ENCODE data around the gene CDK13.
"Not testable (repeated sequence)": the region's sequence is repeated elsewhere in the genome, so short reads cannot be mapped to it uniquely, and the experiment has no call there.

The CDK13 gene

DNA sequence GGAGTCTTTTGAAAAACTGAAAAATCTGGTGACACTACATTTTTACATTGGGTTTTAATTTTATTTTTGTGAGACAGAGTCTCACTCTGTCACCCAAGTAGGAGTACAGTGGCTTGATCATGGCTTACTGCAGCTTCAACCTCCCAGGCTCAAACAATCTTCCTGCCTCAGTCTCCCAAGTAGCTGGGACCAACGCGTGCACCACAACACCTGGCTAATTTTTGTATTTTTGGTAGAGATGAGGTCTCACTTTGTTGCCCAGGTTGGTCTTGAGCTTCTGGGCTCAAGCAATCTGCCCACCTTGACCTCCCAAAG lies 172.8 kb downstream of the CDK13 start:
- H3K4me3 ChIP-seq (replicated peaks; ENCODE audit: low read depth, low read length), result no peak overlapping the region
- DNase-seq (ENCODE audit: extremely low read depth, low read depth), result no peak
- TF ChIP-seq, protein P1, sequence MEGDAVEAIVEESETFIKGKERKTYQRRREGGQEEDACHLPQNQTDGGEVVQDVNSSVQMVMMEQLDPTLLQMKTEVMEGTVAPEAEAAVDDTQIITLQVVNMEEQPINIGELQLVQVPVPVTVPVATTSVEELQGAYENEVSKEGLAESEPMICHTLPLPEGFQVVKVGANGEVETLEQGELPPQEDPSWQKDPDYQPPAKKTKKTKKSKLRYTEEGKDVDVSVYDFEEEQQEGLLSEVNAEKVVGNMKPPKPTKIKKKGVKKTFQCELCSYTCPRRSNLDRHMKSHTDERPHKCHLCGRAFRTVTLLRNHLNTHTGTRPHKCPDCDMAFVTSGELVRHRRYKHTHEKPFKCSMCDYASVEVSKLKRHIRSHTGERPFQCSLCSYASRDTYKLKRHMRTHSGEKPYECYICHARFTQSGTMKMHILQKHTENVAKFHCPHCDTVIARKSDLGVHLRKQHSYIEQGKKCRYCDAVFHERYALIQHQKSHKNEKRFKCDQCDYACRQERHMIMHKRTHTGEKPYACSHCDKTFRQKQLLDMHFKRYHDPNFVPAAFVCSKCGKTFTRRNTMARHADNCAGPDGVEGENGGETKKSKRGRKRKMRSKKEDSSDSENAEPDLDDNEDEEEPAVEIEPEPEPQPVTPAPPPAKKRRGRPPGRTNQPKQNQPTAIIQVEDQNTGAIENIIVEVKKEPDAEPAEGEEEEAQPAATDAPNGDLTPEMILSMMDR (IDR thresholded peaks at IDR 0.05; ENCODE audit: low read depth, low read length, missing control alignments), result no peak

DNA sequence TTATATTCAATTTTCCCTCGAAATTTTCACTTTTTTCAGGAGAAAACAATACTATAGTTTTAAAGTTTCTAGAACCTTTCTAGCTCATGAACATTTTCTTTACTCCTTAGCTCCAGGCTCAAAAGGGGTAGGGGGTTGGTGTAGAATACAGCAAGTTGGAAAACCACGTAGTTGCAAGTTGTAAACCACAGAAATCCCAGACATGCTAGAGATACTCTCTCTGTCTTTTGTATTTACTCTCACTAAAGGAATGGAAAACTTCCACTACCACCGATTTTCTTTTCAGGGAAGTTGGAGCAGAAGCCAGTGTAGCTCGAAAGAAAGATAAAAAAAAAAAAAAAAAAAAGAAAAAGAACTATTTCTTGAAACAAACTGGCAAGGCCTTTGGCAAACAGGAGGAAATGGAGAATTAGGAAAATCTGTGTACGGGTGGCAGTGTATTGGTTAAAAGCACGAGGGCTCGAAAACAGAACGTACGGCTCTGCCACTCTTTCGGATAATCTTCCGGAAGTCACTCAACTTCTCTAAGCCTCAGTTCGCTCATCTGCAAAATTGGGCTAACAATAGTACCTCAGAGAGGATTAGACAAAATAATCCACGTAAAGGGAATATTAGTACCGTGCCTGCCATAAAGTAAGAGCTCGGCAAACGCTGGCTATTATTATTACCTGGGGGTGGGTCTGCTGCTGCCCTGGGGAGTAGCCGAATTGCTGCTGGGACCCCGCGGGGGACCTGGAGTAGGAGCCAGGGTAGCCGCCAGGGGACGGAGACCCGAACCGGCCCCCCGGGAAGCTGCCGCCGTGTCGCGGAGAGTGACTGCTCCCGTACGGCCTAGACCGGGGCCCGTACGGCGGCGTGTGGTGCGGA lies 183.7 kb downstream of the CDK13 start:
- peak overlapping the region; percentile 92 for H3K4me3 ChIP-seq (replicated peaks; ENCODE audit: low read depth, low read length)
- TF ChIP-seq, protein P1 (IDR thresholded peaks at IDR 0.05; ENCODE audit: low read depth, low read length, missing control alignments), result no peak
- no peak for DNase-seq (ENCODE audit: extremely low read depth, low read depth)

DNA sequence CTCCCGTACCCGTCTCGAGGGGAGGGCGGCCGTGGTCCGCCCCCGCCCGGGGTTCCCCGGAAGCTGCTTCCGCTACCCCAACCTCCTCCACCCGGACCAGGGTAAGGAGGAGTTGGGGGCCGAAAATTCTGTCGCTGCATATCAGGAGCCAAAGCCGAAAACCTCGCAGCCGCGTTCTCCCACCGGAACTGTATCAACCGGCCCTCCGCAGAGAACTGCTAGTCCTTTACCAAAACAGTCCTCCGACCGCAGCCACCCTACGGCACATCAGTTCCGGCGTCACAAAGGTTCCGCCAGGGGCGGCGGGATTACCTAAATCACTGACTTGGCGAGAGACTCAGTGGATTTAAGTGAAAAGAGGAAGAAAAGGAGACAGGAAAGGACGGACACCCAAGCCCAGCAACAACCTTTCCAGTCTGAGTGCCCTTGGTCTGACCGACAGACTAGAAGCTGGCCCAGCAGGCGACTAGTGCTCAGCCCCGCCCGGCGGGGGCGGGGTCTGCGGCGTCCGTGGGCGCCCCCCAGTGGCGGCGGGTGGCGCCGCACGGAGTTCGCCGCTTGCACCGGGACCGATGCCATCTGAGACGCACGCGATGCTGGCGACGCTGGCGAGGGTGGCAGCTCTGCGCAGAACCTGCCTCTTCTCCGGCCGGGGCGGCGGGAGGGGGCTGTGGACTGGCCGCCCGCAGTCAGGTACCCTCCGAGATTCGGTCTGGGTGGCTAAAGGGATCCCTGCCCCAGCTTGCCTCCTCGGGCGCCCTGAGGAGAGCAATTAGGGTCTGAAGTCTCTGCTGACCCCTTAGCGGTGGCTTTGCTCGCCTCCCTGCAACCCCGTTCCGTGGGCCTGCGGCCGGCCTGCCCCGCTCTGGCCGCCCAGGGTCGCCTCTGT lies 184.6 kb downstream of the CDK13 start, which contains the start of the genes MPLKIP and SUGCT:
TSS of gene MPLKIP (minus strand) at position 195 of the 889 bp plus-strand sequence. CDS start at position 140, 55 bp downstream.
TSS of gene SUGCT (plus strand) at position 578 of the 889 bp plus-strand sequence.
- peak within 1 kb of the TSS; percentile 92 for H3K4me3 ChIP-seq (replicated peaks; ENCODE audit: low read depth, low read length)
- TF ChIP-seq, protein P1 (IDR thresholded peaks at IDR 0.05; ENCODE audit: low read depth, low read length, missing control alignments), result peak; percentile 96
- peak; percentile 71 for DNase-seq (ENCODE audit: extremely low read depth, low read depth)

DNA sequence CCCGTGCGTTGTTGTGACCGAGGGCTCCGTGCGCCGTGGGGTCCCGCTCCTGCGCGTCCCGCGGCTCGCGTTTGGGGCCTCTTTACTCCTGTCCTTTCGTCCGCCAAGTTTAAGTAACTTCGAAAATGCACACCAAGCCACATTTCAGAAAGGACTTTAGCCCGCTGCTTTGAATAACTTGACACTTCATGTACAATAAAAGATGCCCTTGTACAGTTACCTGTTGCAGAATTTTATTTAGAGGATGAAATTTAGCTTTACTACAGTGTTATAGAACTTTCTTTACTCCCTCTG lies 185.2 kb downstream of the CDK13 start:
- TF ChIP-seq, protein P1 (IDR thresholded peaks at IDR 0.05; ENCODE audit: low read depth, low read length, missing control alignments), result no peak
- H3K4me3 ChIP-seq (replicated peaks; ENCODE audit: low read depth, low read length), result peak overlapping the region; percentile 92
- DNase-seq (ENCODE audit: extremely low read depth, low read depth), result no peak

DNA sequence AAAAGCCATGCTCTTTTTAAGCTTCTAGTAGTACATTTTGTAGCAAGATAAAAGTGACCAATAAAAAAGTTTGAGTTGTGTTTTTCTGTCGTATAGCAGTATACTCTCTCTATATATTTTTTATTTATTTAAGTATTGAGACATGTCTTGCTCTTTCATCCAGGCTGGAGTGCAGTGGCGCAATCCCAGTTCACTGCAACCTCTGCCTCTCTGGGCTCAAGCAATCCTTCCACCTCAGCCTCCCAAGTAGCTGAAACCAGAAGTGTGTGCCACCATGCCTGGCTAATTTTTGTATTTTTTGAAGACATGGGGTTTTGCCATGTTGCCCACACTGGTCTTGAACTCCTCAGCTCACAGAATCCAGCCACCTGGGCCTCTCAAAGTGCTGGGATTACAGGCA lies 187.5 kb downstream of the CDK13 start:
- H3K4me3 ChIP-seq (replicated peaks; ENCODE audit: low read depth, low read length), result no peak overlapping the region
- TF ChIP-seq, protein P1 (IDR thresholded peaks at IDR 0.05; ENCODE audit: low read depth, low read length, missing control alignments), result no peak

DNA sequence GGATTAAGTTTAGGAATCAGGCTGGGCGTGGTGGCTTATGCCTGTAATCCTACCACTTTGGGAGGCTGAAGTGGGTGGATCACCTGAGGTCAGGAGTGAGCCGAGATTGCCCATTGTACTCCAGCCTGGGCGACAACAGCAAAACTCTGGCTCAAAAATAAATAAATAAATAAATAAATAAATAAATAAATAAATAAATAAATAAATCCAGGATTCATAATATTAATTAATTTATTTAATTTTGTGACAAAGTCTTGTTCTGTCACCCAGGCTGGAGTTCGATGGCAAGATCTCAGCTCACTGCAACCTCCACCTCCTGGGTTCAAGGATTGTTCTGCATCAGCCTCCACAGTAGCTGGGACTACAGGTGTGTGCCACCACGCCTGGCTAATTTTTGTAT lies 188.9 kb downstream of the CDK13 start:
- TF ChIP-seq, protein P1 (IDR thresholded peaks at IDR 0.05; ENCODE audit: low read depth, low read length, missing control alignments), result no peak
- H3K4me3 ChIP-seq (replicated peaks; ENCODE audit: low read depth, low read length), result no peak overlapping the region
- DNase-seq (ENCODE audit: extremely low read depth, low read depth), result no peak

More for the DNA sequence above, 187.5 kb downstream of the CDK13 start:
- no peak for DNase-seq (ENCODE audit: extremely low read depth, low read depth)

DNA sequence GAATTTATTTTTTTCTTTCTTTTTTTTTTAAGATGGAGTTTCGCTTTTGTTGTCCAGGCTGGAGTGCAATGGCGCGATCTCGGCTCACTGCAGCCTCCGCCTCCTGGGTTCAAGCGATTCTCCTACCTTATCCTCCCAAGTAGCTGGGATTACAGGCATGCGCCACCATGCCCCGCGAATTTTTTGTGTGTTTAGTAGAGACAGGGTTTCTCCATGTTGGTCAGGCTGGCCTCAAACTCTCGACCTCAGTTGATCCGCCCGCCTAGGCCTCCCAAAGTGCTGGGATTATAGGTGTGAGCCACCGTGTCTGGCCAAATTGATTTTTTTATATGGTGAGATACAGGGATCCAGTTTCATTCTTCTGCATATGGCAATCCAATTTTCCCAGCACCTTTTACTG lies 189.8 kb downstream of the CDK13 start:
- not testable (repeated sequence) for DNase-seq (ENCODE audit: extremely low read depth, low read depth); H3K4me3 ChIP-seq (replicated peaks; ENCODE audit: low read depth, low read length)

DNA sequence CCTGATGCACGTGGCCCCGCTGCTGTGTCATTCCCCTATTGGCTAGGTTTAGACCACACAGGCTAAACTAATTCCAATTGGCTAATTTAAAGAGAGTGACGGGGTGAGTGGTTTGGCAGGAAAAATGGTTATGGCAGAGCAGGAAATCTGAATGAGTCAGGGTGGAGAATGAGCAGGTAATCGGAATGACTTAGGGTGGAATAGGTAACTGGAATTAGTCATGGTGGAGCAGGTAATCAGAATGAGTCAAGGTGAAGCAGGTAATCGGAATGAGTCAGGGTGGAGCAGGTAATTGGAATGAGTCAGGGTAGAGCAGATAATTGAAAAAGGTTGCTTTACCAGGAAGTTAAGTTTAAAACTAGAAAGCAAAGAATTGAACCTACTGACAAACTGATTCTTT lies 191.9 kb downstream of the CDK13 start:
- H3K4me3 ChIP-seq (replicated peaks; ENCODE audit: low read depth, low read length); DNase-seq (ENCODE audit: extremely low read depth, low read depth): not testable (repeated sequence)

DNA sequence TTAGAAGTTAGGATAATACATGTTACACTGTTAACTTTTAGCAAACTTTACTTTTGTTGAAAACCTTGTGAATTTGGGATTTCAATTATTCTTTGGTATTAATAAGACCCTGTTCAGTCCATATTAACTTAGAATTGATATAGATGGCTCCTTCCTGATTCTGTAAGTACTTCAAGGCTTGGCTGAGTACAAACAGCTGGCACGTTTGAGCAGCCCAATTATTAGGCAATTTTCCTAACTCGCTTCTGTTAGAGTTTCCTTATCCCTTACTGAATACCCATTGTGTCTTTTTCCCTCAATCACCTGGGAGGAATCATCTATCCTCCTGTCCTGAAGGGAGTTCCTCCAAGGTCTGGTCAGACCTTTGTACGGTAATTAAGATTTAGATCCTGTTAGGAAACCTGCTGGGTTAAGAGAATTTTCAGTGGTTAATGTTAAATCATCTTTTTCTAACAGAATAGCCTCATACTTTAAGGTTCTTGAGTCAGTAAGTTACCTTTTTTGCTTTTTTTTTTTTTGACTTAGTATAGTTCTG lies 195.6 kb downstream of the CDK13 start:
- H3K4me3 ChIP-seq (replicated peaks; ENCODE audit: low read depth, low read length); DNase-seq (ENCODE audit: extremely low read depth, low read depth): not testable (repeated sequence)

Measured in HFF-Myc (cell line).